HCT116 (cell line): ENCODE measurements around the gene B4GALNT3. TPM values are rescaled to one million over a fixed set of nuclear protein-coding genes. Genes with fewer than 3 reads are reported as not detected.
"Not testable (repeated sequence)": the region's sequence is repeated elsewhere in the genome, so short reads cannot be mapped to it uniquely, and the experiment has no call there.

Source experiments
- ATAC-seq: fragments of 200-7000 bp; cut with Tn5 transposase; 2 replicates; pipeline ENCODE4 v1.9.1; 2020; ENCODE audit warnings: mild to moderate bottlenecking, moderate library complexity
- BruUV-seq: library from RNA; stranded (reverse); fragments of 400-500 nt; replicated peaks from 2 replicates; lab custom pipeline; 2021; lab: Mats Ljungman, UMichigan
- CTCF ChIA-PET: fragments of 300-600 bp; sonication (Branson Sonifier 250); formaldehyde crosslinking; loops from one replicate; lab custom pipeline; 2021; ENCODE audit warnings: antibody characterized with exemption; lab: Charles Lee
- POLR2A ChIA-PET: fragments of 300-600, 350-600 bp; sonication (Branson Sonifier 250); formaldehyde crosslinking; loops from one replicate; lab custom pipeline; 2021; ENCODE audit warnings: antibody characterized with exemption; lab: Charles Lee
- RAD21 ChIA-PET, 2 experiments: fragments of 300-600 bp; sonication (Branson Sonifier 250); formaldehyde crosslinking; loops; one replicate each; lab custom pipeline; 2023; ENCODE audit warnings: low total read pairs in 2 of 2; ENCODE audit not compliant: uncharacterized antibody in 2 of 2, unreplicated experiment in 2 of 2, low non-redundant PET in 1 of 2; lab: Charles Lee
- DNase-seq: peaks from one replicate; pipeline ENCODE4 v3.0.0-alpha.2; 2010; ENCODE audit warnings: low read depth, low spot score
- H2AFZ ChIP-seq: fragments of 200-600 bp; shearing (Covaris generic), sonication (generic); 2 replicates; pipeline ENCODE4 v1.6.1; 2017; ENCODE audit warnings: low read depth, mixed run types, mixed read lengths, antibody characterized with exemption, low read length; ENCODE audit not compliant: poor library complexity, severe bottlenecking
- H3K27ac ChIP-seq: 2 replicates; pipeline ENCODE4 v1.5.1; 2012; ENCODE audit warnings: low read depth, low read length
- H3K27me3 ChIP-seq: fragments of 200-600 bp; sonication (generic); 2 replicates; pipeline ENCODE4 v1.6.1; 2016; ENCODE audit warnings: mixed run types, low read length, mixed read lengths; ENCODE audit not compliant: insufficient read depth
- H3K36me3 ChIP-seq, 2 experiments: fragments of 200-500 bp in 1 of 2; fragments of 200-600 bp in 1 of 2; sonication (Bioruptor generic) in 1 of 2; sonication (generic) in 1 of 2; 2 replicates each; pipeline versions ENCODE4 v1.5.1 to v1.6.1; 2014 to 2016; ENCODE audit warnings: low read length in 2 of 2, inconsistent platforms in 1 of 2, mixed read lengths in 1 of 2, mixed run types in 1 of 2; ENCODE audit not compliant: insufficient read depth in 2 of 2, control insufficient read depth in 1 of 2
- H3K4me1 ChIP-seq, 2 experiments: fragments of 200-600 bp in 1 of 2; sonication (generic) in 1 of 2; 2 replicates each; pipeline versions ENCODE4 v1.5.1 to v1.6.1; 2012 to 2017; ENCODE audit warnings: low read length in 2 of 2, inconsistent platforms in 1 of 2, mild to moderate bottlenecking in 1 of 2, mixed read lengths in 1 of 2, mixed run types in 1 of 2, moderate library complexity in 1 of 2; ENCODE audit not compliant: insufficient read depth in 2 of 2, control insufficient read depth in 1 of 2
- H3K4me2 ChIP-seq: fragments of 200-600 bp; sonication (generic); 2 replicates; pipeline ENCODE4 v1.6.1; 2017; ENCODE audit warnings: mixed run types, low read length, mixed read lengths
- H3K4me3 ChIP-seq, 2 experiments: fragments of 200-600 bp in 1 of 2; sonication (generic) in 1 of 2; replicated peaks in 1 of 2; 2 replicates each; pipeline ENCODE4 v1.5.1; 2011 to 2016; ENCODE audit warnings: low read length in 2 of 2, control low read depth in 1 of 2, low read depth in 1 of 2, mild to moderate bottlenecking in 1 of 2, mixed read lengths in 1 of 2, mixed run types in 1 of 2
- H3K79me2 ChIP-seq: fragments of 200-600 bp; sonication (generic); 2 replicates; pipeline ENCODE4 v1.6.1; 2017; ENCODE audit warnings: mild to moderate bottlenecking, mixed run types, low read length, moderate library complexity, mixed read lengths; ENCODE audit not compliant: insufficient read depth
- H3K9ac ChIP-seq: fragments of 200-600 bp; sonication (generic); 2 replicates; pipeline ENCODE4 v1.6.1; 2016; ENCODE audit warnings: low read length, mixed read lengths
- H3K9me2 ChIP-seq: fragments of 200-600 bp; sonication (generic), shearing (Covaris generic); 2 replicates; pipeline ENCODE4 v1.6.1; 2017; ENCODE audit warnings: mixed run types, mild to moderate bottlenecking, moderate library complexity; ENCODE audit not compliant: insufficient read depth
- H3K9me3 ChIP-seq, 2 experiments: fragments of 200-500 bp in 1 of 2; fragments of 200-600 bp in 1 of 2; sonication (Bioruptor generic) in 1 of 2; sonication (generic) in 1 of 2; 2 replicates each; pipeline ENCODE4 v1.6.1; 2014 to 2017; ENCODE audit warnings: low read length in 2 of 2, mixed read lengths in 2 of 2, inconsistent platforms in 1 of 2, low read depth in 1 of 2, mild to moderate bottlenecking in 1 of 2, mixed run types in 1 of 2, moderate library complexity in 1 of 2; ENCODE audit not compliant: control insufficient read depth in 1 of 2, insufficient read depth in 1 of 2
- H4K20me1 ChIP-seq: fragments of 200-600 bp; sonication (generic), shearing (Covaris generic); 2 replicates; pipeline ENCODE4 v1.6.1; 2017; ENCODE audit warnings: mixed run types, mild to moderate bottlenecking, moderate library complexity; ENCODE audit not compliant: insufficient read depth
- ATF3 ChIP-seq: IDR thresholded peaks from 2 replicates; pipeline ENCODE4 v1.6.1; 2012
- CBX3 ChIP-seq: IDR thresholded peaks from 2 replicates; pipeline ENCODE4 v1.6.1; 2012; ENCODE audit warnings: low read depth
- EZH2 ChIP-seq: fragments of 200-600 bp; sonication (generic); IDR thresholded peaks from 2 replicates; pipeline ENCODE4 v1.6.1; 2017; ENCODE audit warnings: antibody characterized with exemption, mixed run types
- EZH2phosphoT487 ChIP-seq: fragments of 200-600 bp; IDR thresholded peaks from 2 replicates; pipeline ENCODE4 v1.6.1; 2018; ENCODE audit warnings: antibody characterized with exemption, borderline replicate concordance
- JUND ChIP-seq: IDR thresholded peaks from 2 replicates; pipeline ENCODE4 v1.6.1; 2012
- SIN3A ChIP-seq: IDR thresholded peaks from 2 replicates; pipeline ENCODE4 v1.6.1; 2012; ENCODE audit warnings: low read depth
- YY1 ChIP-seq: IDR thresholded peaks from 2 replicates; pipeline ENCODE4 v1.6.1; 2011; ENCODE audit warnings: low read length, low read depth, moderate library complexity, mild to moderate bottlenecking; ENCODE audit not compliant: insufficient replicate concordance; ENCODE audit errors: extremely low read depth
- intact Hi-C: fragments of 100-400 bp; cut with micrococcal nuclease; formaldehyde crosslinking; loops from 2 replicates; pipeline ENCODE4 v1.10.0; 2022
- total RNA-seq: library from RNA; stranded (reverse); gene quantifications from one replicate; pipeline ENCODE4 v1.2.1, GENCODE V29; 2021; ENCODE audit not compliant: unreplicated experiment

B4GALNT3 gene
- total RNA-seq, 1 experiment from 2014 or later: 18.2 TPM

- CTCF ChIA-PET: no interaction called here
- H3K9me2 ChIP-seq: no peaks in the 10 kb centered on the region
- H3K9me3 ChIP-seq: no peaks in the 10 kb centered on the region
- BruUV-seq: no TSS peak
- no peaks in the 10 kb centered on the region for H3K27me3 ChIP-seq
- no peaks in the 10 kb centered on the region for H4K20me1 ChIP-seq
- H3K79me2 ChIP-seq: no peaks in the 10 kb centered on the region
- POLR2A ChIA-PET: no interaction called here
- no peak overlapping the region for H3K4me3 ChIP-seq
- RAD21 ChIA-PET: no interaction called here
- H3K27ac ChIP-seq: no peak overlapping the region
- no peak overlapping the region for H3K4me2 ChIP-seq
- H3K36me3 ChIP-seq: peaks cover 6 to 21% of the 10 kb centered on the region in 2 experiments; a peak in 3 of 4 replicates
- H3K9ac ChIP-seq: no peak overlapping the region
- H3K4me1 ChIP-seq: no peaks in the 10 kb centered on the region
- intact Hi-C loops: no loop called here
- ATAC-seq (no peak), DNase-seq (no peak)
- TF ChIP-seq EZH2 (no peak), CBX3 (no peak)
- no peak overlapping the region for H2AFZ ChIP-seq
Measured at GRCh38 chr12:418432-418831, 41.3 kb upstream of the B4GALNT3 start.

GRCh38 chr12:422526-422925 lies 37.2 kb upstream of the B4GALNT3 start:
- intact Hi-C loops: no loop called here

DNA sequence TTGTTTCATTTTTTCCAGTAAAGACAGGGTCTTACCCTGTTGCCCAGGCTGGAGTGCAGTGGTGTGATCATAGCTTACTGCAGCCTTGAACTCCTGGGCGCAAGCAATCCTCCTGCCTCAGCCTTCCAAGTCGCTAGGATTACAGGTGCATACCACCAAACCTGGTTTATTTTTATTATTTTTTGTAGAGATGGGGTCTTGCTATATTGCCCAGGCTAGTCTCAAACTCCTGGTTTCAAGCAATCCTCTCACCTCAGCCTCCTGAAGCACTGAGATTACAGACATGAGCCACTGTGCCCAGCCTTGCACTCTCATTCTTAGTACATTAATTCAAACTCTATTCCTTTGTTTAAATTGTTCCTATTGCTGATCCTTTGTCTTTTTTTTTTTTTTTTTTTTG lies 24.0 kb upstream of the B4GALNT3 start:
- DNase-seq, H3K9me3 ChIP-seq, H3K79me2 ChIP-seq, ATAC-seq, H3K4me2 ChIP-seq, H3K9me2 ChIP-seq, H3K27me3 ChIP-seq, POLR2A ChIA-PET, H3K4me1 ChIP-seq, H3K9ac ChIP-seq, H3K4me3 ChIP-seq, H2AFZ ChIP-seq, H4K20me1 ChIP-seq, RAD21 ChIA-PET, BruUV-seq, H3K27ac ChIP-seq, intact Hi-C loops, CTCF ChIA-PET: not testable (repeated sequence)
- H3K36me3 ChIP-seq: peaks cover 10 to 13% of the 10 kb centered on the region in 2 experiments

More at GRCh38 chr12:422526-422925, 37.2 kb upstream of the B4GALNT3 start:
- no peaks in the 10 kb centered on the region for H3K9me2 ChIP-seq
- RAD21 ChIA-PET: no interaction called here
- H3K4me1 ChIP-seq: no peaks in the 10 kb centered on the region
- peaks cover 0 to 16% of the 10 kb centered on the region in 2 experiments; a peak in 3 of 4 replicates for H3K36me3 ChIP-seq
- no peak overlapping the region for H3K4me3 ChIP-seq
- H2AFZ ChIP-seq: no peak overlapping the region
- H3K9me3 ChIP-seq: no peaks in the 10 kb centered on the region
- TF ChIP-seq EZH2 (no peak), YY1 (no peak), EZH2phosphoT487 (no peak), ATF3 (no peak), SIN3A (no peak), JUND (no peak)
- DNase-seq (no peak), ATAC-seq (no peak)
- POLR2A ChIA-PET: no interaction called here
- no peaks in the 10 kb centered on the region for H3K79me2 ChIP-seq
- no peaks in the 10 kb centered on the region for H4K20me1 ChIP-seq
- H3K4me2 ChIP-seq: no peak overlapping the region
- no TSS peak for BruUV-seq
- no peaks in the 10 kb centered on the region for H3K27me3 ChIP-seq
- CTCF ChIA-PET: no interaction called here
- H3K27ac ChIP-seq: no peak overlapping the region
- no peak overlapping the region for H3K9ac ChIP-seq
